Smooth muscle cell (in vitro differentiated cells): ENCODE data around the gene NPHP4. TPM values are rescaled to one million over a fixed set of nuclear protein-coding genes. Genes with fewer than 3 reads are reported as not detected.

ENCODE experiments used
- DNase-seq: peaks from one replicate; lab custom pipeline; 2025; ENCODE audit not compliant: unreplicated experiment; lab: John Stamatoyannopoulos, UW
- H2AFZ ChIP-seq: fragments of 200-600 bp; sonication (generic); 2 replicates; pipeline ENCODE4 v1.6.0; 2016; ENCODE audit warnings: antibody characterized with exemption, low read depth, mild to moderate bottlenecking
- H3F3A ChIP-seq: fragments of 200-600 bp; sonication (generic); 2 replicates; pipeline ENCODE4 v1.6.0; 2017; ENCODE audit warnings: antibody characterized with exemption, low read depth
- H3K27ac ChIP-seq: fragments of 200-600 bp; sonication (generic); 2 replicates; pipeline ENCODE4 v1.5.1; 2016; ENCODE audit warnings: low read depth, mild to moderate bottlenecking
- H3K27me3 ChIP-seq: fragments of 200-600 bp; sonication (generic); 2 replicates; pipeline ENCODE4 v1.6.1; 2016; ENCODE audit warnings: low read depth, mild to moderate bottlenecking
- H3K36me3 ChIP-seq: fragments of 200-600 bp; sonication (generic); 2 replicates; pipeline ENCODE4 v1.5.1; 2016; ENCODE audit warnings: low read depth
- H3K4me1 ChIP-seq: fragments of 200-600 bp; sonication (generic); 2 replicates; pipeline ENCODE4 v1.5.1; 2016; ENCODE audit warnings: low read depth
- H3K4me2 ChIP-seq: fragments of 200-600 bp; sonication (generic); 2 replicates; pipeline ENCODE4 v1.6.0; 2016; ENCODE audit warnings: mild to moderate bottlenecking
- H3K4me3 ChIP-seq: fragments of 200-600 bp; sonication (generic); 2 replicates; pipeline ENCODE4 v1.5.1; 2016; ENCODE audit warnings: mild to moderate bottlenecking
- H3K79me2 ChIP-seq: fragments of 200-600 bp; sonication (generic); 2 replicates; pipeline ENCODE4 v1.6.0; 2016; ENCODE audit warnings: low read depth, mild to moderate bottlenecking
- H3K9ac ChIP-seq: fragments of 200-600 bp; sonication (generic); 2 replicates; pipeline ENCODE4 v1.6.0; 2016; ENCODE audit warnings: low read depth
- H3K9me3 ChIP-seq: fragments of 200-600 bp; sonication (generic); replicated peaks from 2 replicates; pipeline ENCODE4 v1.5.1; 2016; ENCODE audit warnings: low read depth
- H4K20me1 ChIP-seq: fragments of 200-600 bp; sonication (generic); 2 replicates; pipeline ENCODE4 v1.6.0; 2016; ENCODE audit warnings: low read depth
- CTCF ChIP-seq: fragments of 200-600 bp; sonication (generic); IDR thresholded peaks from 2 replicates; pipeline ENCODE4 v1.5.1; 2017; ENCODE audit warnings: borderline replicate concordance, mild to moderate bottlenecking, antibody characterized with exemption; ENCODE audit not compliant: insufficient read depth, poor library complexity, severe bottlenecking
- WGBS: methylation state at CpG from one replicate; pipeline ENCODE4 v1.1.7; 2016; ENCODE audit warnings: low lambda C conversion rate; 5-methylcytosine and 5-hydroxymethylcytosine counted together
- polyA plus RNA-seq: library from polyadenylated mRNA; unstranded; fragments of >200 nt; fragmentation: Nextera tagmentation; extraction: Ambion mirVana; gene quantifications from 2 replicates; pipeline ENCODE4 v1.2.1, GENCODE V29; 2016
- total RNA-seq: library from RNA; depleted of rRNA; stranded (reverse); fragments of >200 nt; gene quantifications from 2 replicates; pipeline ENCODE4 v1.2.3, GENCODE V29; 2014

Gene NPHP4
- total and polyA plus RNA-seq, 2 experiments from 2014 or later: 5.4 to 8.4 TPM

DNA sequence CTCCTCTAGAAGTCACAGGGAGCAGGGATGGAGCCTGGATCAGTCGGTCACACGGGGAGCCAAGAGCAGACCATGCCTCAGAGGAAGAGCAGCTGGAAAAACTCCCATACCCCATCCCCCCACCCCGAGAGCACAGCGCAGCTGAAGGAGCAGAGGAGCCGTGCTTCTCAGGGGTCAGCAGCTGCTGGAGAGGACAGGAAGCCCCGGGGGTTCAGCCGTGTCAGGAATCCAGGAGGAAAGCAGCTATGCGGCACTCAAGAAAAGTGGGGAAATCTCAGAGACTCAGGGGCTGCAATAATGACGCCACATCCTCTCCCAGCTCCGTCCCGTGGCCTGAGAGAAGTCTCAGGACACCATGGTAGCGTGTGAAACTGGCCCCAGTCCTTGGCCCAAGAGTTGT, 102.3 kb downstream of the NPHP4 start:
- DNase-seq: no peak
- Histone ChIP-seq H4K20me1 (peaks cover 7% of the 10 kb centered on the region), H3K27me3 (no peaks in the 10 kb centered on the region), H3K9me3 (no peaks in the 10 kb centered on the region), H3K4me3 (no peak overlapping the region), H3K9ac (no peak overlapping the region), H2AFZ (no peak overlapping the region), H3K27ac (no peak overlapping the region), H3F3A (no peaks in the 10 kb centered on the region), H3K4me2 (no peak overlapping the region), H3K79me2 (no peaks in the 10 kb centered on the region), H3K4me1 (no peaks in the 10 kb centered on the region), H3K36me3 (no peaks in the 10 kb centered on the region)
- no peak for TF ChIP-seq CTCF
- WGBS: 90% methylated on average over 12 of the region's 12 CpGs

DNA sequence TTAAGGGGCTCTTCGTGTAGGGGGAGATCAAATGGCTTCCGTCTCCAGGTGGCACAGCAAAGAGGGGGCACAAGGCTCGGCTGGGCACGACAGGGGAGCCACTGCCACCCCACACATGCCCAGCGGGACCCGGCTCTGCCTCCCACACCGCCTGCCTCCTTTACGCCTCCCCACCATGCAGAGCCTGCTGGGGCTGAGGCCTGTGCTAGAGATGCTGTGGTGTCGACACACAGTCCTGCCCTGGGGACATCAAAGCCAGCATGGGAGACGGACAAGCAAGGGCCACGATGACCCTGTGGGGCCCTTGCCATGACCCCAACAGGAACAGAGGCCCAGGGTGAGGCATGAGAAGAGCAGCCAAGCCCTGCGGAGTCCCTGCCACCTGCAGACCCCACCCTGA, 102.8 kb downstream of the NPHP4 start:
- H2AFZ ChIP-seq: no peak overlapping the region
- no peak overlapping the region for H3K27ac ChIP-seq
- no peaks in the 10 kb centered on the region for H3K4me1 ChIP-seq
- no peak overlapping the region for H3K9ac ChIP-seq
- H3K4me3 ChIP-seq: no peak overlapping the region
- H4K20me1 ChIP-seq: peaks cover 8% of the 10 kb centered on the region
- H3F3A ChIP-seq: no peaks in the 10 kb centered on the region
- 97% methylated on average over 12 of the region's 12 CpGs for WGBS
- TF ChIP-seq CTCF: no peak
- no peaks in the 10 kb centered on the region for H3K36me3 ChIP-seq
- H3K27me3 ChIP-seq: no peaks in the 10 kb centered on the region
- H3K79me2 ChIP-seq: no peaks in the 10 kb centered on the region
- DNase-seq: no peak
- H3K4me2 ChIP-seq: no peak overlapping the region
- H3K9me3 ChIP-seq: no peaks in the 10 kb centered on the region

GRCh38 chr1:5888606-5889211, 103.5 kb downstream of the NPHP4 start:
- WGBS: 90% methylated on average over 13 of the region's 13 CpGs
- Histone ChIP-seq H3K27ac (no peak overlapping the region), H3K9ac (no peak overlapping the region)

More at GRCh38 chr1:5888606-5889211, 103.5 kb downstream of the NPHP4 start:
- TF ChIP-seq CTCF: no peak
- Histone ChIP-seq H3K4me1 (no peaks in the 10 kb centered on the region), H3K79me2 (no peaks in the 10 kb centered on the region), H3F3A (no peaks in the 10 kb centered on the region), H3K9me3 (no peaks in the 10 kb centered on the region), H4K20me1 (peaks cover 8% of the 10 kb centered on the region), H3K27me3 (no peaks in the 10 kb centered on the region), H3K36me3 (no peaks in the 10 kb centered on the region), H3K4me2 (no peak overlapping the region), H2AFZ (no peak overlapping the region), H3K4me3 (no peak overlapping the region)
- no peak for DNase-seq
